Activated T-helper 1 cell treated with anti-CD3 and anti-CD28 coated beads, Interleukin-2, amount 50 U/mL, for 16 hours (primary cell): ENCODE measurements around the gene CAMK4.
A peak's percentile ranks its signal among the peaks of the same experiment; 100 is the strongest.

Source experiments
- DNase-seq, 2 donors: peaks; one replicate each; pipeline ENCODE4 v3.0.0-alpha.2; 2020; ENCODE audit warnings: low read depth in 1 of 2, low spot score in 1 of 2

Gene CAMK4

DNA sequence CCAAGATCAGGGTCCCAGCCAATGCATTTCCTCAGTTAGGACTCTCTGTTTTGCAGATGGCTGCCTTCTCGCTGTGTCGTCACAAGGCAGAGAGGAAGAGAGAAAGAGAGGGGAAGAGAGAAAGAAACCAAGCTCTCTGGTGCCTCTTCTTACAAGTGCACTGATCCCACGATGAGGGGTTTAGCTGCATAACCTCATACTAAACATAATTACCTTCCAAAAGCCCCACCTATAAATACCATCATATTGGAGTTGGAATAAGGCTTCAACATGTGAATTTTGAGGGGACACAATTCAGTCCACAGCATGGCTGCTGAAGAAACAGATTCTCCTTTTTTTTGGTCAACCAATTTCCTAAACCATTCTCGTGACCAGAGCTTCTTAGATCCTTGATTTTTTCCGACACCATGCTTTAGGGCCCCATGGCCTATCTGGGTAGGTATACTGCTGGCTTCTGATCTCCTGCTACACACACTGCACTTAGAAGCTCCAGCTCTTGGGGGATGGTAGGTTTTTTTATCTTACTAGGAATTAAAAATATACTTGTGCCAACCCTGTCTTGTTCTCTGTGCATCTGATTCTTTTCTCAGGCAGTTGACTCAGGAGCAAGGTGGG, 5.1 kb downstream of the CAMK4 start:
- DNase-seq: no peak

DNA sequence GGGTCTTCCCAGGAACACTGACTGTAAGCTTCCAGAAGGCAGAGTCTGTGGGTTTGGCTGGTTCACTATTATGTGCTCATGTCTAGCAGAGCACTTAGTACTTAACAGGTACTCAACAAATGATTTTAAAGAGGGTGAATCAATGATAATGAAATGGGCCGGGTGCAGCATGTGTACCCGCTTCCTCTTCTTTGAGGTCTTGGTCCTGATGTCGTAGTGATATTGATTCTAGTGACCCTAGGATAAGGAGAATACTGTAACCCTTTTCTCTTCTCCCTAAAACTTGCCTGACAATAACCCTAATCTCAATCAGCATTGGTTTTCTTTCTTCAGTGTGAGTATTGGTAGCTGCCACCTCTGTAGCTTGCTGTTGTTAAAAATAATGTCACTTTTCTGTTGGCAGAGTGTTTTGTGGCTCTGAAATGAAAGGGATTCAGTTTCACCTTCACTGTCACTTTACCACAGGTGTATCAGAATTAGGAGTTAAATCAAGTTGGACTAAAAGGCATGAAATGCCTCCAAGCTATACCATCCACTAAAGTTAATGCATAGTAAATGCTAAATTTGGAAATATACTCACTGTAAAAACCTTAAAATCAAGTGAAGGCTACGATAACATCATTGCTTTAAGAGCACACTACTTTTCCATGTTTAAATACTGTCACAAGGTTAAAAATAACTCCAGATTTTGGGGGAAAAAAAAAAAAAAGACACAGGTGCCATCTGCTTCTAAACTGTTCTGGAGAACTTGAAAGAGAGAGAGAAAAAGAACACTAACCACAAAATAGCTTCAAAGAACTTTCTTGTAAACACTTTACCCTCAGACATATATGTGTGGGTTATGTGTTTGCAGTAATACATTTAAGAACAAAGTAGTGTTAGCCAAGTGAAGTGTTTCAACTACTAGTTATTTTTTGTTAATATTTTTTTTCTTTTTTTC, 6.0 kb downstream of the CAMK4 start:
- DNase-seq: no peak

DNA sequence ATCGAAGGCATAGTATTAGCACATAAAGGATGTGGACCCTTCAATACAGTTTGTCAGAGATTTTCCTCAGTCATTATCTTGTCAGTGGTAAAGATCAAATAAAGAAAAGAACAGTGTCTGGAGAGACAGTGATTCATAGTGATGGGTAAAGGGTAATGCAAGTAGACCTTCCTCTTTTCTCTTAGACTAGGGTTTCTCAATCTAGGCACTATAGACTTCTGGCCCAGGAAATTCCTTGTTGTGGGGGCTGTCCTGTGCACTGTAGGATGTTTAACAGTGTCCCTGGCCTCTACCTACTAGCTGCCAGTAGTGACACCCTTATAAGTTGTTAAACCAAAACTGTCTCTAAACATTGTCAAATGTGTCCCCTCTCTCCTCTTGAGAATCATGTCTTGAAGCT, 6.9 kb downstream of the CAMK4 start:
- no peak for DNase-seq

DNA sequence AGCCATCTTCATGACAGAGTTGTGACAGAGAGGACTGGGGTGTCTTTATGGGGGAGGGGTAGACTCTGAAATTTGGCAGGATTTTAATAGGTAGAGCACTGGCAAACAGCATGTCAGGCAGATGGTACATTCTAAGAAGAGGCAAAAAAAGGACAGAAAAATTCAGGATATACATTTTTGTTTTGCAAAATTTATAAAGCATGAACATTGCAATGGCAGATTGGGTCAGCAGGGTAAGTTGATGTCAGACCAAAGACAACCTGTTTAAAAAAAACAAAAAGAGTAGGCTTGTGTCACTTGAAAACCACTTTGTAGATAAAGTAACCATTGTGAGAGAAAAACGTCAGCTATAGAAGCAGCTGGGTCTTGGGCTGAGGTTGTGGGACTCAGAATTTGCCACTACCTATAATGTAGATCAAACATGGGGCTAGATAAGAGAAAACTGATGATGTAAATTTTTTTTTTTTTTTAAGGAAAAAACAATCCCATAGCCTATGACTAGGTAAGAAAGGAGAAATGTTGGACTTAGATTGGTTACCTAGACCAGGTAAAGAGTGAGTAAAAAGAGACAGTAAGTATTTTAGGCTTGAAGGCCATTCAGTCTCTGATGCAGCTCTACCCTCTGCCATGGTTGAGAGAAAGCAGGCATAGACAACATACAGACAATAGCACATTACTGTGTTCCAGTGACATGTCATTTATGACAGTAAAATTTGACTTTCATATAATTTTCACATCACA, 8.3 kb downstream of the CAMK4 start:
- no peak for DNase-seq

DNA sequence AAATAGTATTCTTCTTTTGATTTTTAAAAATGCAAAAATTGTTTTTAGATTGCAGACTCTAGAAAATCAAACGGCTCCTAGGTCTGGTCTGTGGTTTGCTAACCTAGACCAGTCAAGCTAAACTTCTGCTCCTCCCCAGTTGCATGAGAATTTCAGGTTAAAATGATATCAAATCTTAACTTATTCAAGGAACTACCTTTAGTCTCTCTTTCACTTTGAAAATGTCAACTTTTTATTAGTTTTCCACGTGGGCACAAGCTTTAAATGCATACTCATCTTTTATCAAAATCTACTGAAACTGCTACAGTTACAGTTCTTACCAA, 8.8 kb downstream of the CAMK4 start:
- DNase-seq: no peak

DNA sequence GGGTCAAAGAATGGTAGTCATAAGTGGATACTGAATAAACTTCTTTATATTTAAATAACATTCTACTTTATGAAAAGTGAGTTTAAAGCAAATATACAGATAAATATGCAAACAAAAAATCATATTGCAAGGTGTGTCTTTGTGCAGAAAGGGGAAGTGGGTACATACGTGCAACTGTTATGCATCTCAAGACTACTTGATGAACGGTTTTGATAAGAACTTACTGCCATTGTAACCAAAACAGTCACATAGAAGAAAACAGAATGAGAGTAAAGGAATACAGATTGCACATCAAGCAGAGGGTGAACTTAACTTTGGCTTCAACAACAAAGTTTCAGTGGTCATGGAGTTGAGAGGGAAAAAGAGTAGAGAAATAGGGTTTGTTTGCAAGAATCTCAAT, 9.9 kb downstream of the CAMK4 start:
- DNase-seq: no peak

DNA sequence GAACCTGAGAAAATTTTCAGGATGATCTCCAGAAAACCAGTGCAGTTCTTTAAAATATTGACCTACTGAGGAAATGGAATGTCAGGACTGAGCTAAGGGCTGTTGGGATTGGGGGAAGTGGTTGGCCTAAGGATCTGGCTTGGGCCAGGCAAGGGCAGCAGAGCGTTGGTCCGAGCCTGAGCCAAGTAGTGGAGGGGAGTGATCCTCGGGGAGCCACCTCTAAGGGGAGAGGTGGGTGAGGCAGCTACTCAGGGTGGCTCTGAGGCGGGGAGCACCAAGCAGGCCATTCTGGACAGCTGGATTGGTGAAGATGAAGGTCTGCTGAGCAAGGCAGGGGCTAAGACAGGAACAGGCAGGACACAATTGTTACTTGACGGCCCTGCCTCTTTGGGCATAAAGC, 11.5 kb downstream of the CAMK4 start:
- no peak for DNase-seq

DNA sequence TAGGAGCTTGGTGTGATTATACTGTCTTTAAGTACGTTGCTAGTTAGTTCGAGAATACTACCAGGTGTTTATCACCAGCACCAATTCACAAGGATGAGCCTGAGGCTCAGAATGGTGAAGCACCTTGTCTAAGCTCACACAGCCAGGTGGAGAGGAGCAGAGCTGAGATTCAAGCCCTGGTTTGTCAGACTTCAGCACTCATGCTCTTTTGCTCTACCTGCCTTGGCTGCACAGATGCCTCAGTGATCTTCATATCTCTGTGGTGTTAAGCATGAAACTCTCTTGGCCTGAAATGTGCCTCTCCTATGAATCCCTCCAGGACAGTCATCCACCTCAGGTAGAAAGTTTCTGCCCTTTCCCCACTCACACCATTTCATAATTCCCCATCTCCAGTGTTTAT, 12.2 kb downstream of the CAMK4 start:
- no peak for DNase-seq

DNA sequence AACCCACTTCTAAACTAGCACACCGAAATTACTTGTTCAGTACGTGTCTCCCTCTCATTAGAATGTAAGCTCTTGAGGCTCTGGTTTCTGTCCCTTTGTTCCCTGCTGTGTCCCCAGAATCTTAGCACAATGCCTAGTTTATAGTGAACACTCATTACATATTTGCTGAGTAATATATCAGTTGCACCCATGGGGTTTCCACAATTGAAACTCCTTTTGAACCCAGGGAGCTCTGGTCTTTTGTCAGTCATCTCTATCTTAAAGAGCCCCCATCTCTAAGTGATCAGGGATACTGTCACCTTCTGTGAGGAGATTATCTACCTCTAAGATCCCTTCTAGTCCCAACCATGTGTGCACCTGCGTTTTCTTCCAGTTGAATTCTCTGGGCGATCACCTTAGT, 12.8 kb downstream of the CAMK4 start:
- DNase-seq: no peak

DNA sequence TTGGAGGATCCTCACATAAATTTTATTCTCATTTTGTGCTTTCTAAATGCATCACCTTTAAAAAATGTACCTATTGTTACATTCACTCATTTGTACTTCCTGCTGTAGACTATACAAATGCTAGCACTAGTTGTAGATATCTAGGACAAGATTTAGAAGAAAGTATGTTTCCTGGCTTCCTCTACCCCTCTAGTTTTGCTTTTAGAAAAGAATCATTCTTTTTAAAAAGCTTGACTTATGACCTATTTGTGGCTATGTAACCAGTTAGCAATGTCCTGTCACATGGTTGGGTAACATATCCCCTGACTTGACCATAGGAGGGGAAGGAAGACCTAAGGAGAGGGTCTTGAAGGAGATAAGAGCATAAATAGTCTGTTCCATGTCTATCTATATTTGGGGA, 13.3 kb downstream of the CAMK4 start:
- no peak for DNase-seq

DNA sequence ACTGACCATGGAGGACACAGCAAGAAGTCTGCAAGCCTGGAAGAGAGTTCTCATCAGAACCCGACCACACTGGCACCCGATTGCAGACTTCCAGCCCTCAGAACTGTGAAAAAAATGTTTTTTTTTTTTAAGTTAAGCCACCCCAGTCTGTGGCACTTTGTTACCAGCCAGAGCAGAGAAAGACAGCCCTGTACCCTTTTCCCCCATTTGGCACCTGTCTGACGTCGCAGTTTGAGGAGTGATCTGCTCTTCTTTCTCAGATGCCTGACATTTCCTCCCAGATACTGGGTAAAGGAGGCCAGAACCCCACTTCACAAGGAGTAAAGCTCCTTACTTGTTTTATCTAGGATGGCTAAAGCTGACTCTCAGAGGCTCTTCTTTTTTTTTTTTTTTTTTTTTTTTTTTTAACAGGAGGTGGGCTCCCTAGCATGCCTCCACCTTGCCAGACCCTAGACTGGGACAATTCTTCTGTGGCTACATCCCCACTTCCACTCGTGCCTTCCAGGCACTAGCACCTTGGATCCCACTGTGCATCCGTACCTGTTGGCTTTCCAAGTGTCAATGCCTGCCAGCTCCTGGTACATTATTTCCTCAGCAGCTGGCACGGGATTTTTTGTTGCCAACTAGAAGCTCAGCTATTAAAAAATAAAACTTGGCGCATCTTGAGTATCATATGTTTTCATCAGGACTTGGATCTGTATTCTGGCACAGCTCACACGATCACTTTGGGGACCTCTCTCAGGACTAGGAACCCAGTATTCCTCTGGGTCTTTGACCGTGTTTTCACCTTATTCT, 14.4 kb downstream of the CAMK4 start:
- DNase-seq: no peak

DNA sequence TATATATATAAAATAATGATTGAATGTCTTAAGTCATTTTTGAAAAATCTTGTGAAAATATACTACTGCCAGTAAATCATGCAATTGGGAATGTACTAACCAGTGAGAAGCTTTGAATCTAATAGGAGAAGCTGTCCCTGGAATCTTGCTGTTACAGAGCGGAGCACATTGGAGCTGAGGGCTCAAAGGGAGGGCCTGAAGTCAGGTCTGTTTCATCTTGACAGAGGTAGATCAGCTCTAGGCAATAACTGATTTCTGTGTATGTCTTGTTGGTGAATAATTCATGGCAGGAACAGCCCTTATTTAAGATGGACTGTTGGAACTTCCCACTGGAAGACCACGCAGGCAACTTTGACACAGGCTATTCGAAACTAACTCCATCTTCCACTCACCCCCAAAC, 17.5 kb downstream of the CAMK4 start:
- no peak for DNase-seq

DNA sequence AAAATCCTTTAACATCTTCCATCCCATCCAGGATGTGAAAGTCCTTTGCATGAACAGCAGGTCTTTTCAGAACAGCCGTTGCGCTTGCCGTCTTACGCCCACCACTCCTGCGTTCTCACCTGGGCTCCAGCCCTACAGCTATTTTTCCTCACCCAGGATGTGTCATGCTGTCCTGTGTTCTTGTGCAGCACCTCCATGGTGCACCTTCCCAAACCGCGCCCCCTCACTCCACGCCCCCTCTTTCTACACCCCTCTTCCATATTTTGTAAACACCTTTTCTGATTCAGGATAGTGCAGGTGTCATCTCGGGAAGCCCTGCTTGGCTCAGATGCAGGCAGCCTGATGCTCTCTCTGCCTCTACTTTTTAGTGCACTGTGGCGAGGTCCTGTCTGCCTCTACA, 18.4 kb downstream of the CAMK4 start:
- no peak for DNase-seq

DNA sequence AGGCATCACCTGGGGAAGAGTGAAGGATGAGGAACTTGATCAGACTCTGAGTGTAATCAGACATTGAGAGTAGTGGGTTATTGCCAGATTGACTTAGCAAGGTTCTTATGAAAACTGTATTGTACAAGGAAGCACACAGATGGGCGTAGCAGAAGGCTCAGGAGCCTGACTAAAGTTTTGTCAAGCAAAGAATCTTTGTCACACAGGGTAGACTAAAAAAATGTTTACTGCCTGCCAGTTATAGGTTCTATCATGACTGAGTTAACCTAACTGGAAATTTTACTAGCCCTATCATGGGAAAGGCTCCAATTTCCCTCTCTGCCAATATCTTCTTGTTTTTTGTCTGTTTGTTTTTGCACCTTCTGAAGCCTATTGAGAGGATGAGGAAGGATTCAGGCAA, 19.1 kb downstream of the CAMK4 start:
- no peak for DNase-seq

DNA sequence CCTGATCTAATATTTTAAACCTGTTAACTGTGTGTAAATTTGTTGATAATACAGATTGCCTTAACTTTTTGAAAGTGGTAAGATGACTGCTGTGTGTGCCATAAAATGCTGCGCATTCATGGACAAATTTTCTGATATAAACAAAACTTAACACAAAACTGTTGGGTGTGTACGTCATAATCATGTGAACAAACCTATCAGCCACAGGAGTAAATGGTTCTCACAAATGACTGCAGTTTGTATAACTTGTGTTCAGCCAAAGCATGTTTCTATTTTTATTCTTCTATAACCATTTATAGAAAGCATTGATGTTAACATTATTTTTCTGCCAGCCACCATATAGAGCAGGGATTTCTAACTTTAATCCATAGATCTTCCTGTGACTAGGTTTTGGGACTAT, 21.5 kb downstream of the CAMK4 start:
- no peak for DNase-seq

DNA sequence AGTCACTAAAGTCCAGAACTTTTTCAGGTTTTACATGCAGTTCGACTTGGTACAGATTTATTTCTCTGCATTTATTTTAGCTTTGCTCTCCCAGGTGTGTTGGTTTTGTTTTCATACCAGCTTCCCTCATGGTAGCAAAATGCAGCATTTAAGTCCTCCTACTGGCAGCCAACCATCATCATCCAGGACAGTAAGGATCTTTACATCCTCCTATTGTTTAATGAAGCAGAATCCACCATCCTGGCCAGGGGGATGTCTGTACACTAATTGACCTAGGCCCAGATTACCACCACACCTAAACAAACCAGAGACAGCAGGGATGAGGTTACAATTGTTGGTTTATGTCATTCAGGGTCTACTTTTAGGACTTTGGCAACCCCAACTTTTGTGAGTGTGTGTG, 22.3 kb downstream of the CAMK4 start:
- no peak for DNase-seq

DNA sequence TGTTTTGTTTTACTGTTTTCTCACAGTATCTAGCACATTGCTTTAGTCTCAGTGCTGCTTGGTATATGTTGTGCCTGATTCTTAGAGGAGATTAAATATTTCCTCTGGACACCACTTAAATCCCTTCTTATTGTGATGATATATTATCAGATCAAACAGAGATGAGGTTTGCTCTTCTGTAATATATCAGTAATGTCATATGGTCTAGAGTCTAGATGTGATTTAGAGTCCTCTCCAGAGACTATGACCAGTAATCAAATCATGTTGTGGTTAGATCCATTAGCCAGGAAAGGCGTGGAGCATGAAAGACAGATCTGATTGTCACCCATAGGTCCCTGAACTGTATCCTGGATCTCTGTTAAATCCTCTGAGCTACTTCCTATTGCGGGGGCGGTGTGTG, 24.4 kb downstream of the CAMK4 start:
- DNase-seq: no peak

DNA sequence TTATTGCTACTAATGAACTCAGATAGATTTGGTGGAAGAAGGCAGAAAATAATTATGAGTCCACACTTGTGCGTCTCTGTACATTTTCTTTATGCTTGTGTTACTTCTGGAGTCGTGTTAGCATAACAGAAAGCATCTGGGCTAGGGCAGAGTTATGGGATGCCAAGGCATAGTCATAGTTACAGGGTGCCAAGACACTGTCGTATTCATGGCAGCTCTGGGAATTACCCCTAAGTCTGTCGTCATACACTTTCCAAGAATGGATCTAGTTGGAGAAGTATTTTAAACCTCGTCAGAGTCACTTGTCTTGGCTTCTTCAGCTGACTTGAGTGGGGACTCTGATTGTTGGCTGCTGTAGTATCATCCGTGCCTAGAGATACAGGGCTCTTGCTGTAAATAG, 27.7 kb downstream of the CAMK4 start:
- DNase-seq: no peak

DNA sequence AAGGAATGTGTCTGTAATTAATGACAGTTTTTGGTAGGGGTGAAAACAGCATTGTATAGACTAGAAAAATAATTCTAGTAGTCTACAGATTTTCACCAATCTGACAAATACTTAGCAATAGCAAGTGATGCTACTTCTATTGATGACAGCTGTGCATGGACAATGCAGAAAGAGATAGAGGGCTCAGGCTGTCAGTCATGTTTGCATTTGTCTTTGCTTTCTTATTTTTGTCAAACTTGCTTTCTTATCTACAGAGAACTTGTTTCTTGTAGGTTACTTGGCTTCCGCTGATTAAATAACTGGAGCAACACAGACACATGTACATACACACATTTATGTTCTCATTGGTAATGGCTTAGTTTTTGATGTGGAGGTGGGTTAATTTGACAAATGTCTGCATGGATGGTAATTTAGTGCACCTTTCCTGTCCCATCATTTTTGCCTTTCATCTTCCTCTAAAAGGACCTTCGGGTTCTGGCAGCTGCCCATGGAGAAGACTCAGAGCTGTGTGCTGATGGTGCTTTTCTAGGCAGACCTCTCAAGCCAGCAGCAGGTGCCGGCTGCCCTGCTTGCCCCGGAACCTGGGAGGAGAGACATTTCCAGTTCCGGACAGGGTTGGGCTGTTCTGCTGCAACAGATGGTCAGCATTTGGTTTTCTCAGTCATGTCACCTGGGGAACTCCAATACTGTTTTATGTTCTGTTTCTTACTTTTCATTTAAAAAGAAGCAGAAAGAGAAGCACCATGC, 28.8 kb downstream of the CAMK4 start:
- no peak for DNase-seq

DNA sequence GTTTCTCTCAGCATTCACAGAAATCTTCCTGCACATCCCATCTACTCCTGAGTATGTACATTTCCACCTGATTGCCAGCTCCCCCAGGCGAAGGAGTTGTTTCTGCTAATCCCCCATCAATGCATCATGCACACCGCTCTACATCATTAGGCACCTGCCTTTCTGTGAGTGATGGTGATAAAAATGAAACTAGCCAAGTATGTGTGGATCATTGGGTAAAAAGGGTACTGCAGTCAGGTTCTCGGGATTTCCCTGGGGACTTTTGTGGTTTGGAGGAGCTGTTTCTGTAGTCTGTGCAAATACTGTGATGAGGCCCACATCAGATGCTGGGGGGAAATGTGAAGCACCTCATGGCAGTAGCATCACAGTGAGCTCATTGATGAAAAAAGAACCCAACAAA, 30.4 kb downstream of the CAMK4 start:
- peak in 1 of 2 donors; percentile 57 for DNase-seq

DNA sequence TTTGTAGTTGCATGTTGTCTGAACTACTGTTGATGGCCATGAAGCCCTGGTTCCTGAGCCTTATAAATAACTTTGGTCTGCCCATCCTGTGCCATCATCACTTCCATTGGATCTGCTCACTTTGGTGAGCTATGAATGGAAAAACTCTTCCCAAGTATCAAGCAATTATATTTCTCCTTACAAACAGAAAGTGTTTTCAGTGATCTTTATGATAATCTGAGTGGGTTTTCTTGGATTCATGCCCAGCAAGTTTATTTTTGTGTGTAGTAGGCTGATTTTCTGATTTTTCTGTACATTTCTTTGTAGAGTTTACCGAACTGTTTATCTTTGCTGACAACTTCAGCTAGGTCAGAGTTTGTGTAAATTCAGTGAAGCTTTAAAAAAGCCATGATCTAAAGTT, 31.0 kb downstream of the CAMK4 start:
- no peak for DNase-seq
